CD4-positive, alpha-beta memory T cell (primary cell): ENCODE results near the gene MRPS18A. TPM values are rescaled to one million over a fixed set of nuclear protein-coding genes. Genes with fewer than 3 reads are reported as not detected.

ENCODE experiments used
- CTCF ChIA-PET: fragments of 350-600 bp; sonication (Branson Sonifier 250); formaldehyde crosslinking; loops from one replicate; lab custom pipeline; 2021; ENCODE audit warnings: inconsistent platforms; ENCODE audit not compliant: partially characterized antibody; lab: Charles Lee
- POLR2A ChIA-PET: fragments of 350-600 bp; sonication (Branson Sonifier 250); formaldehyde crosslinking; loops from one replicate; lab custom pipeline; 2021; ENCODE audit not compliant: partially characterized antibody; lab: Charles Lee
- DNase-seq, 5 donors: peaks; one replicate each; pipeline versions ENCODE4 v3.0.0 to v3.0.0-alpha.2; 2020 to 2022; ENCODE audit warnings: mixed read lengths in 1 of 5
- H3K27ac ChIP-seq: one replicate; pipeline ENCODE4 v1.7.0; 2013; ENCODE audit warnings: low read depth, low read length
- H3K27me3 ChIP-seq: 2 replicates; pipeline ENCODE4 v1.7.0; 2013; ENCODE audit warnings: mild to moderate bottlenecking, low read length, moderate library complexity; ENCODE audit not compliant: insufficient read depth
- H3K36me3 ChIP-seq: 2 replicates; pipeline ENCODE4 v1.7.0; 2013; ENCODE audit warnings: mild to moderate bottlenecking, low read length, moderate library complexity; ENCODE audit not compliant: insufficient read depth
- H3K4me1 ChIP-seq: 2 replicates; pipeline ENCODE4 v1.7.0; 2013; ENCODE audit warnings: mild to moderate bottlenecking, low read length, moderate library complexity; ENCODE audit not compliant: insufficient read depth
- H3K4me3 ChIP-seq, 2 donors: one replicate each; pipeline ENCODE4 v1.7.0; 2013; ENCODE audit warnings: low read length in 2 of 2, mild to moderate bottlenecking in 1 of 2
- H3K9me3 ChIP-seq, 2 donors: one replicate each; pipeline ENCODE4 v1.7.0; 2013; ENCODE audit warnings: low read length in 2 of 2, control low read depth in 1 of 2; ENCODE audit not compliant: control insufficient read depth in 1 of 2
- H3K27ac Mint-ChIP-seq, 7 donors: one replicate each; pipeline ENCODE4 v1.8.0; 2020 to 2021; ENCODE audit warnings: mixed read lengths in 7 of 7, mild to moderate bottlenecking in 6 of 7, inconsistent platforms in 3 of 7, moderate library complexity in 3 of 7
- H3K27me3 Mint-ChIP-seq, 2 donors: one replicate each; pipeline ENCODE4 v1.8.0; 2020 to 2021; ENCODE audit warnings: mixed read lengths in 2 of 2
- H3K36me3 Mint-ChIP-seq, 2 donors: one replicate each; pipeline ENCODE4 v1.8.0; 2020 to 2021; ENCODE audit warnings: mixed read lengths in 2 of 2, inconsistent platforms in 1 of 2, mild to moderate bottlenecking in 1 of 2
- H3K4me1 Mint-ChIP-seq, 4 donors: one replicate each; pipeline ENCODE4 v1.8.0; 2020 to 2021; ENCODE audit warnings: mixed read lengths in 4 of 4, mild to moderate bottlenecking in 1 of 4
- H3K4me3 Mint-ChIP-seq, 8 donors: one replicate each; pipeline ENCODE4 v1.8.0; 2020 to 2021; ENCODE audit warnings: mixed read lengths in 8 of 8, mild to moderate bottlenecking in 7 of 8, moderate library complexity in 6 of 8, inconsistent platforms in 3 of 8
- H3K9me3 Mint-ChIP-seq, 8 donors: one replicate each; pipeline ENCODE4 v1.8.0; 2020 to 2021; ENCODE audit warnings: mixed read lengths in 8 of 8, mild to moderate bottlenecking in 5 of 8, inconsistent platforms in 3 of 8, moderate library complexity in 1 of 8
- intact Hi-C: fragments of 100-400 bp; cut with micrococcal nuclease; formaldehyde crosslinking; loops from one replicate; pipeline ENCODE4 v1.15.1; 2023
- polyA plus RNA-seq, 2 donors: library from polyadenylated mRNA; unstranded; fragments of 300-500 nt; fragmentation: Illumina TruSeq; gene quantifications; one replicate each; pipeline ENCODE4 v1.2.3, GENCODE V29; 2021
- total RNA-seq, 2 experiments: library from RNA; stranded (reverse); gene quantifications; one replicate each; pipeline ENCODE4 v1.2.3, GENCODE V29; 2021

Gene MRPS18A
- total and polyA plus RNA-seq, 4 experiments from 2014 or later = 31.3 to 86.1 (median 47.5) TPM

GRCh38 chr6:43717822-43718221, 30.2 kb upstream of the MRPS18A start:
- Mint-ChIP-seq H3K9me3 (no peaks in the 10 kb centered on the region), H3K4me1 (peaks cover 0 to 1% (median 0%) of the 10 kb centered on the region in 4 donors), H3K27me3 (peaks cover 2 to 7% of the 10 kb centered on the region in 2 donors), H3K4me3 (no peak overlapping the region), H3K27ac (no peak overlapping the region), H3K36me3 (no peaks in the 10 kb centered on the region)
- H3K4me1 ChIP-seq = no peaks in the 10 kb centered on the region
- ChIA-PET POLR2A (no interaction called here), CTCF (interaction anchor here (1.5 kb wide), 1 partner anchor 51 kb away, joined by 4 read pairs; no protein-coding TSS in a partner anchor)
- no peaks in the 10 kb centered on the region for H3K27me3 ChIP-seq
- DNase-seq = no peak
- H3K4me3 ChIP-seq = no peak overlapping the region
- intact Hi-C loops = no loop called here
- H3K27ac ChIP-seq = no peak overlapping the region
- H3K9me3 ChIP-seq = no peaks in the 10 kb centered on the region
- no peaks in the 10 kb centered on the region for H3K36me3 ChIP-seq

DNA sequence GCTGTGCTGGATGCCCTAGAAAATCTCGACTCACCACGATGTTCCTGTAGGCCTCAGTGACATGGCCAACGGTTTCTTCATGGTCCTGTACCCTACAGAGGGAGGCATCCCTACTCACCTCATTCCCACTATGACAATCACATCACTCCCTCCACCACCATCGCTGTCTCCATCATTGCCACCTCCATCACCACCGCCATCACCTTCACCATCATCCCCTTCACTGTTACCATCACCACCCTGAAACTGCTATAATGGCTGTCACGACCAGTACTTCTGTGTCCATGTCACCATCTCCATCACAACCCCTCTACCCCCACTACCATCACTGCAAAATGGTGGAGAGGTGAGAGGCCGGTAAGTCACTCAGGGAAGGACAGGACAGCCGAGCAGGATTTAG, 29.8 kb upstream of the MRPS18A start:
- no peak for DNase-seq
- intact Hi-C loops = no loop called here
- Histone ChIP-seq H3K4me1 (no peaks in the 10 kb centered on the region), H3K4me3 (no peak overlapping the region), H3K27me3 (no peaks in the 10 kb centered on the region), H3K27ac (no peak overlapping the region), H3K36me3 (no peaks in the 10 kb centered on the region), H3K9me3 (no peaks in the 10 kb centered on the region)
- Mint-ChIP-seq H3K4me1 (peaks cover 0 to 1% (median 0%) of the 10 kb centered on the region in 4 donors), H3K27me3 (peaks cover 4 to 7% of the 10 kb centered on the region in 2 donors), H3K4me3 (no peak overlapping the region), H3K36me3 (no peaks in the 10 kb centered on the region), H3K9me3 (no peaks in the 10 kb centered on the region), H3K27ac (peak overlapping the region in 1 of 7 donors; percentile 30)
- POLR2A ChIA-PET = no interaction called here
- CTCF ChIA-PET = no interaction called here

- no peak overlapping the region for H3K27ac Mint-ChIP-seq
- H3K4me3 Mint-ChIP-seq = no peak overlapping the region
- ChIA-PET CTCF (no interaction called here), POLR2A (no interaction called here)
- H3K4me3 ChIP-seq = no peak overlapping the region
- intact Hi-C loops = no loop called here
- H3K36me3 ChIP-seq = no peaks in the 10 kb centered on the region
- H3K27me3 Mint-ChIP-seq = peaks cover 14% of the 10 kb centered on the region in 2 donors
- H3K27me3 ChIP-seq = no peaks in the 10 kb centered on the region
- no peaks in the 10 kb centered on the region for H3K9me3 ChIP-seq
- no peak for DNase-seq
- no peaks in the 10 kb centered on the region for H3K9me3 Mint-ChIP-seq
- H3K4me1 Mint-ChIP-seq = peaks cover 0 to 1% (median 0%) of the 10 kb centered on the region in 4 donors
- no peak overlapping the region for H3K27ac ChIP-seq
- H3K36me3 Mint-ChIP-seq = no peaks in the 10 kb centered on the region
- H3K4me1 ChIP-seq = no peaks in the 10 kb centered on the region
Measured at GRCh38 chr6:43716099-43716498, 28.5 kb upstream of the MRPS18A start.

GRCh38 chr6:43715056-43715788, 27.6 kb upstream of the MRPS18A start:
- Mint-ChIP-seq H3K36me3 (no peaks in the 10 kb centered on the region), H3K9me3 (no peaks in the 10 kb centered on the region), H3K27ac (no peak overlapping the region), H3K27me3 (peaks cover 15 to 16% of the 10 kb centered on the region in 2 donors), H3K4me3 (no peak overlapping the region), H3K4me1 (peaks cover 0 to 1% (median 0%) of the 10 kb centered on the region in 4 donors)
- Histone ChIP-seq H3K4me1 (no peaks in the 10 kb centered on the region), H3K27me3 (no peaks in the 10 kb centered on the region), H3K9me3 (no peaks in the 10 kb centered on the region), H3K36me3 (no peaks in the 10 kb centered on the region), H3K4me3 (no peak overlapping the region), H3K27ac (no peak overlapping the region)
- POLR2A ChIA-PET = no interaction called here
- intact Hi-C loops = no loop called here
- no peak for DNase-seq
- CTCF ChIA-PET = interaction anchor here (1.0 to 1.3 kb wide), 2 partner anchors 9 to 54 kb away, joined by 3 to 6 read pairs; no protein-coding TSS in a partner anchor

GRCh38 chr6:43714311-43715055, 26.9 kb upstream of the MRPS18A start:
- Histone ChIP-seq H3K27me3 (no peaks in the 10 kb centered on the region), H3K36me3 (no peaks in the 10 kb centered on the region), H3K4me3 (no peak overlapping the region), H3K27ac (no peak overlapping the region), H3K9me3 (no peaks in the 10 kb centered on the region), H3K4me1 (peaks cover 2% of the 10 kb centered on the region)
- Mint-ChIP-seq H3K4me1 (peaks cover 0 to 1% (median 0%) of the 10 kb centered on the region in 4 donors), H3K27me3 (peaks cover 15 to 16% of the 10 kb centered on the region in 2 donors), H3K36me3 (no peaks in the 10 kb centered on the region), H3K27ac (no peak overlapping the region), H3K9me3 (no peaks in the 10 kb centered on the region), H3K4me3 (no peak overlapping the region)
- CTCF ChIA-PET = interaction anchor here (1.0 to 1.3 kb wide), 2 partner anchors 10 to 55 kb away, joined by 3 to 6 read pairs; no protein-coding TSS in a partner anchor
- POLR2A ChIA-PET = no interaction called here
- intact Hi-C loops = no loop called here
- no peak for DNase-seq

DNA sequence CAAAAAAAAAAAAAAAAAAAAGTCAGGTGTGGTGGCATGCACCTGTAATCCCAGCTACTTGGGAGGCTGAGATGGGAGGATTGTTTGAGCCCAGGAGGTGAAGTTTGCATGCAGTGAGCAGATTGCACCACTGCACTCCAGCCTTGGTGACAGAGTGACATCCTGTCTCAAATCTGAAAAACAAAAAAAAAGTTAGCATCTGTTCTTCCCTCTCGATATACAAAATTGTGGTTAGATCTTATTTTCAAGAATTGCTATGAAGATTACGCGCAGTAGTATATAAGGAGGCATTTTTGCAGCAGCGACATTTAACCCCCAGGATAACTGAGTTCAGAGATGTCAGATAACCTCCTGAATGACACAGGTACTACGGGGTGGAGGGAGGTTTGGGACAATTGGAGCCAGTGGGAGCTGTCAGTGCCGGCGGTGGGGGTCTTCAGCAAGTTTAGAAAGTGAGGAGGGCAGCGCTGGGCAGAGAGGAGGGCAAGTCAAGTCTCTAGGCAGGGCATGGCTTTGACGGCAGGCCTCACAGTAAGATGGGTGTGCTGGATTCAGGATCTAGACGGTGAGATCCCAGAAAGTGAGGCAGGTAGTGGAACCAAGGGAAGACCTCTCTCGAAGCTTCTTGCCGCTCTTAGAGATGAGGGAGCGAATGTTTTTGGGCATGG, 26.2 kb upstream of the MRPS18A start:
- Mint-ChIP-seq H3K4me1 (peaks cover 0 to 1% (median 0%) of the 10 kb centered on the region in 4 donors), H3K27me3 (peaks cover 15 to 21% of the 10 kb centered on the region in 2 donors), H3K36me3 (no peaks in the 10 kb centered on the region), H3K9me3 (no peaks in the 10 kb centered on the region), H3K4me3 (peak overlapping the region in 1 of 8 donors; percentile 1), H3K27ac (peak overlapping the region in 2 of 7 donors; percentile 59 to 82)
- POLR2A ChIA-PET = no interaction called here
- H3K36me3 ChIP-seq = no peaks in the 10 kb centered on the region
- no peaks in the 10 kb centered on the region for H3K27me3 ChIP-seq
- peaks cover 4% of the 10 kb centered on the region for H3K4me1 ChIP-seq
- CTCF ChIA-PET = no interaction called here
- no peak for DNase-seq
- H3K9me3 ChIP-seq = no peaks in the 10 kb centered on the region
- H3K27ac ChIP-seq = no peak overlapping the region
- no peak overlapping the region for H3K4me3 ChIP-seq
- intact Hi-C loops = no loop called here

GRCh38 chr6:43712579-43712978, 25.0 kb upstream of the MRPS18A start:
- peaks cover 0 to 1% (median 0%) of the 10 kb centered on the region in 4 donors for H3K4me1 Mint-ChIP-seq
- Histone ChIP-seq H3K27me3 (no peaks in the 10 kb centered on the region), H3K4me3 (no peak overlapping the region), H3K27ac (no peak overlapping the region), H3K4me1 (peaks cover 4% of the 10 kb centered on the region), H3K9me3 (no peaks in the 10 kb centered on the region), H3K36me3 (no peaks in the 10 kb centered on the region)
- ChIA-PET POLR2A (no interaction called here), CTCF (no interaction called here)
- no peak overlapping the region for H3K27ac Mint-ChIP-seq
- intact Hi-C loops = no loop called here
- H3K36me3 Mint-ChIP-seq = no peaks in the 10 kb centered on the region
- DNase-seq = no peak
- no peak overlapping the region for H3K4me3 Mint-ChIP-seq
- no peaks in the 10 kb centered on the region for H3K9me3 Mint-ChIP-seq
- H3K27me3 Mint-ChIP-seq = peaks cover 14 to 25% of the 10 kb centered on the region in 2 donors
